ENCODE measurements around the gene RRP1.

RRP1 gene

DNA sequence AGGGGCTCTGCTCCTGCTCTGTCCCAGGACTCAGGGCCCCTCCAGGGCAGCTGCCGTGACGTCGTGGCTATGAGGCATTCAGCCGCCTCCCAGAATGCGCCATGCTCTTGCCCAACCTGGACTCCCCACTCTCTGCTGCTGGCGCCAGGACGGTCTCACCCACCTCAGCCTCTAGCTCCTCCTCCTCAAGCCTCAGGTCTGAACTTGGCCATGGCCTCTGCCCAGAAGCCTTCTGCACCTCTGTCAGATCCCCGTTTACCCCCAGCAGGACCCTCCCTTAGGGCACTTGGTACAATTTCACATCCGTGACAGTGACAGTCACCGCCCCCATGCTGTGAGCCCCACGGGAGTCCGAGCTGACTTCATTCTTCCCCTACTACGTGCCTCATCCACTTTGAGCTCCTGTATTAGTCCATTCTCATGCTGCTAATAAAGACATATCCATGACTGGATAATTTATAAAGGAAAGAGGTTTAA lies 18.1 kb upstream of the RRP1 start:
- Histone ChIP-seq H2AFZ (ENCODE audit: low read length) (no peak overlapping the region), H3F3A (ENCODE audit: insufficient read depth, low read length) (no peaks in the 10 kb centered on the region), H3K4me3 (ENCODE audit: low read depth, low read length, poor library complexity, severe bottlenecking) (no peak overlapping the region)

DNA sequence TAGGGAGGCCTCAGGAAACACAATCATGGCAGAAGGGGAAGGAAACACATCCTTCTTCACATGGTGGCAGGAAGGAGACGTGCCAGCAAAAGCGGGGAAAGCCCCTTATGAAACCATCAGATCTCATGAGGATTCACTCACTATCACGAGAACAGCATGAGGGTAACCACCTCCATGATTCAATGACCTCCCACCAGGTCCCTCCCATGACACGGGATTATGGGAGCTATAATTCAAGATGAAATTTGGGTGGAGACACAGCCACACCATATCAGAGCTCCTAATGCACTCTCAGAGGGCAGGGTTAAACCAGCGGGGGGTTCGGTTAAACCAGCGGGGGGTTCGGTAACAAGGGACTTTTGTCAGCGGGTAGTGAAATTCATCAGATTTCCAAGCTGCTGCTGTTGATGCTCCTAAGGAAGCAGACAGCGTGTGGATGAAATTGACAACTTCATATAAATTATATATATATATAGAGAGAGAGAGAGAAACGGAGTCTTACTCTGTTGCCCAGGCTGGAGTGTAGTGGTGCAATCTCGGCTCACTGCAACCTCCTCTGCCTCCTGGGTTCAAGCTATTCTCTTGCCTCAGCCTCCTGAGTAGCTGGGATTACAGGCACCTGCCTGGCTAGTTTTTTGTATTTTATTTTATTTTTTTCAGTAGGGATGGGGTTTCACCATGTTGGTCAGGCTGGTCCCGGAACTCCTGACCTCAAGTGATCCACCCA lies 17.5 kb upstream of the RRP1 start:
- Histone ChIP-seq H3K27ac (ENCODE audit: low read depth, low read length, poor library complexity, severe bottlenecking) (no peak overlapping the region), H3K79me2 (ENCODE audit: insufficient read depth, low read length) (no peaks in the 10 kb centered on the region), H3K4me2 (ENCODE audit: low read length) (no peak overlapping the region), H2AFZ (ENCODE audit: low read length) (no peak overlapping the region), H4K20me1 (ENCODE audit: insufficient read depth, low read length) (no peaks in the 10 kb centered on the region), H3F3A (ENCODE audit: insufficient read depth, low read length) (no peaks in the 10 kb centered on the region), H3K27me3 (ENCODE audit: insufficient read depth, low read length) (no peaks in the 10 kb centered on the region), H3K4me1 (ENCODE audit: insufficient read depth, low read length, severe bottlenecking) (peaks cover 17% of the 10 kb centered on the region), H3K4me3 (ENCODE audit: low read depth, low read length, poor library complexity, severe bottlenecking) (no peak overlapping the region), H3K36me3 (ENCODE audit: insufficient read depth, low read length) (peaks cover 30% of the 10 kb centered on the region), H3K9me3 (ENCODE audit: low read length) (no peaks in the 10 kb centered on the region), H3K9me2 (ENCODE audit: low read depth, low read length) (no peaks in the 10 kb centered on the region), H3K9ac (ENCODE audit: low read length) (no peak overlapping the region)
- TF ChIP-seq EZH2 (IDR thresholded peaks at IDR 0.05; ENCODE audit: borderline replicate concordance, low read length) = no peak
- TF ChIP-seq, protein P1, sequence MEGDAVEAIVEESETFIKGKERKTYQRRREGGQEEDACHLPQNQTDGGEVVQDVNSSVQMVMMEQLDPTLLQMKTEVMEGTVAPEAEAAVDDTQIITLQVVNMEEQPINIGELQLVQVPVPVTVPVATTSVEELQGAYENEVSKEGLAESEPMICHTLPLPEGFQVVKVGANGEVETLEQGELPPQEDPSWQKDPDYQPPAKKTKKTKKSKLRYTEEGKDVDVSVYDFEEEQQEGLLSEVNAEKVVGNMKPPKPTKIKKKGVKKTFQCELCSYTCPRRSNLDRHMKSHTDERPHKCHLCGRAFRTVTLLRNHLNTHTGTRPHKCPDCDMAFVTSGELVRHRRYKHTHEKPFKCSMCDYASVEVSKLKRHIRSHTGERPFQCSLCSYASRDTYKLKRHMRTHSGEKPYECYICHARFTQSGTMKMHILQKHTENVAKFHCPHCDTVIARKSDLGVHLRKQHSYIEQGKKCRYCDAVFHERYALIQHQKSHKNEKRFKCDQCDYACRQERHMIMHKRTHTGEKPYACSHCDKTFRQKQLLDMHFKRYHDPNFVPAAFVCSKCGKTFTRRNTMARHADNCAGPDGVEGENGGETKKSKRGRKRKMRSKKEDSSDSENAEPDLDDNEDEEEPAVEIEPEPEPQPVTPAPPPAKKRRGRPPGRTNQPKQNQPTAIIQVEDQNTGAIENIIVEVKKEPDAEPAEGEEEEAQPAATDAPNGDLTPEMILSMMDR (IDR thresholded peaks at IDR 0.05; ENCODE audit: low read length) = no peak

More for the DNA sequence above, 18.1 kb upstream of the RRP1 start:
- no peak overlapping the region for H3K4me2 ChIP-seq (ENCODE audit: low read length)
- no peaks in the 10 kb centered on the region for H3K79me2 ChIP-seq (ENCODE audit: insufficient read depth, low read length)
- no peaks in the 10 kb centered on the region for H3K27me3 ChIP-seq (ENCODE audit: insufficient read depth, low read length)
- no peaks in the 10 kb centered on the region for H3K9me2 ChIP-seq (ENCODE audit: low read depth, low read length)
- peaks cover 30% of the 10 kb centered on the region for H3K36me3 ChIP-seq (ENCODE audit: insufficient read depth, low read length)
- H3K9ac ChIP-seq (ENCODE audit: low read length) = no peak overlapping the region
- peaks cover 17% of the 10 kb centered on the region for H3K4me1 ChIP-seq (ENCODE audit: insufficient read depth, low read length, severe bottlenecking)
- no peak for TF ChIP-seq EZH2 (IDR thresholded peaks at IDR 0.05; ENCODE audit: borderline replicate concordance, low read length)
- TF ChIP-seq, protein P1 (IDR thresholded peaks at IDR 0.05; ENCODE audit: low read length) = no peak
- no peaks in the 10 kb centered on the region for H3K9me3 ChIP-seq (ENCODE audit: low read length)
- H4K20me1 ChIP-seq (ENCODE audit: insufficient read depth, low read length) = no peaks in the 10 kb centered on the region
- no peak overlapping the region for H3K27ac ChIP-seq (ENCODE audit: low read depth, low read length, poor library complexity, severe bottlenecking)

DNA sequence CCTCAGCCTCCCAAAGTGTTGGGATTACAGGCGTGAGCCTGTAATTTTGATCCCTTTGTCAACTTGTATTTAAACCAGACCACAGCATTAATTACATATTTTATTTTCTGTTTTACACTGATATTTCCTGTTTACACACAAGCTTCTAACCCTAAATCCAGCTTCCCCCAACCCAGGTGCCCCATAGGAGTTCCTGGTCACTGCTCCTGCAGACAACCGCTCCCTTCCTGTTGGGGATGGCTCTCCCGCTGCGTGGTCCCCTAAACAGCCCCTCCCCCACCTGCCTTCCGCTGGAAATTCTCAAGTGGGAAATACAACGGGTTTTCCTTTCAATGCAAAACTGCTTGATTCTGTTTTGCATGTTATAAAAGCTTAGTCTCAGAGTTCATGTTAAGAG lies 17.0 kb upstream of the RRP1 start:
- H3K27ac ChIP-seq (ENCODE audit: low read depth, low read length, poor library complexity, severe bottlenecking) = no peak overlapping the region
- no peaks in the 10 kb centered on the region for H3F3A ChIP-seq (ENCODE audit: insufficient read depth, low read length)
- no peak overlapping the region for H3K4me2 ChIP-seq (ENCODE audit: low read length)
- no peaks in the 10 kb centered on the region for H4K20me1 ChIP-seq (ENCODE audit: insufficient read depth, low read length)
- H3K79me2 ChIP-seq (ENCODE audit: insufficient read depth, low read length) = no peaks in the 10 kb centered on the region
- H2AFZ ChIP-seq (ENCODE audit: low read length) = no peak overlapping the region
- peaks cover 17% of the 10 kb centered on the region for H3K4me1 ChIP-seq (ENCODE audit: insufficient read depth, low read length, severe bottlenecking)
- H3K9me2 ChIP-seq (ENCODE audit: low read depth, low read length) = no peaks in the 10 kb centered on the region
- no peak for TF ChIP-seq EZH2 (IDR thresholded peaks at IDR 0.05; ENCODE audit: borderline replicate concordance, low read length)
- TF ChIP-seq, protein P1 (IDR thresholded peaks at IDR 0.05; ENCODE audit: low read length) = no peak
- H3K4me3 ChIP-seq (ENCODE audit: low read depth, low read length, poor library complexity, severe bottlenecking) = no peak overlapping the region
- H3K36me3 ChIP-seq (ENCODE audit: insufficient read depth, low read length) = peaks cover 30% of the 10 kb centered on the region
- no peak overlapping the region for H3K9ac ChIP-seq (ENCODE audit: low read length)
- H3K27me3 ChIP-seq (ENCODE audit: insufficient read depth, low read length) = no peaks in the 10 kb centered on the region
- no peaks in the 10 kb centered on the region for H3K9me3 ChIP-seq (ENCODE audit: low read length)

All from OCI-LY1 (cell line).